Measurements from ENCODE around the gene ACP7. TPM values are rescaled to one million over a fixed set of nuclear protein-coding genes. Genes with fewer than 3 reads are reported as not detected.

The ACP7 gene
- total and polyA plus RNA-seq, 2 of the 4 experiments (the other 2 are of a cell fraction) = not detected

DNA sequence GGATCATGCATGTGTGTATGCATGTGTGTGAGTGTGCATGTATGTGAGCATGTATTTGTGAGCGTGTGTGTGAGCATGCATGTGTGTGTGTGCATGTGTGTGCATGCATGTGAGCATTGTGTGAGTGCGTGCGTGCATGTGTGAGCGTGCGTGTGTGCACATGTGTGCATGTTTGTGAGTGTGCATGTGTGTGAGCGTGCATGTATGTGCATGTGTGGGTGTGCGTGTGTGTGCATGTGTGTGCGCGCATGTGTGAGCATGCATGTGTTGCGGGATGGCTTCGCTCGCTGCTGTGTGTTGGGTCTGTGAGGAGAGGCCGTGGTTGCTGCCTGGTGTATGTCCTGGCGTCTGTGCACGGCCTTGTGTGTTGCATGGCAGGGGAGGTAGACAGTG lies 73.8 kb downstream of the ACP7 start:
- Histone ChIP-seq H2AK5ac (ENCODE audit: low read depth, low read length) (no peak overlapping the region; the same call in 1 of the 2 replicates), H3K4me3 (ENCODE audit: insufficient read depth, low read depth, low read length) (no peak overlapping the region), H3K79me1 (ENCODE audit: low read depth in 1 of 2, low read length in 2 of 2) (peaks cover 41 to 87% of the 10 kb centered on the region in 2 experiments), H3K56ac (ENCODE audit: extremely low read depth, insufficient read depth, low read length) (no peak overlapping the region), H2BK5ac (ENCODE audit: low read depth, low read length, poor library complexity, severe bottlenecking) (no peak overlapping the region), H3K23ac (ENCODE audit: low read depth, low read length) (0 out of 2 replicates have a peak overlapping the region, but pooled peaks have one; percentile 5), H3K9me1 (ENCODE audit: insufficient read depth, low read length) (peaks cover 30% of the 10 kb centered on the region), H3K9ac (ENCODE audit: low read depth, low read length) (no peak overlapping the region), H2BK20ac (ENCODE audit: low read depth, low read length) (no peak overlapping the region), H3K27me3 (ENCODE audit: control insufficient read depth, insufficient read depth, low read length) (no peaks in the 10 kb centered on the region), H2AK9ac (replicated peaks; ENCODE audit: low read depth, low read length, poor library complexity) (no peak overlapping the region), H2AFZ (replicated peaks; ENCODE audit: low read length, poor library complexity) (no peak overlapping the region), H3K18ac (ENCODE audit: low read depth, low read length) (no peak overlapping the region), H3K4me2 (ENCODE audit: low read depth, low read length) (0 out of 2 replicates have a peak overlapping the region, but pooled peaks have one; percentile 6), H4K5ac (ENCODE audit: low read depth, low read length) (no peak overlapping the region), H3K9me3 (ENCODE audit: control insufficient read depth, insufficient read depth, low read length) (no peaks in the 10 kb centered on the region), H4K20me1 (ENCODE audit: insufficient read depth, low read length) (peaks cover 55% of the 10 kb centered on the region), H3K36me3 (ENCODE audit: control insufficient read depth, insufficient read depth, low read length) (no peaks in the 10 kb centered on the region), H2BK120ac (ENCODE audit: low read depth, low read length) (no peak overlapping the region), H4K91ac (ENCODE audit: insufficient read depth, low read depth, low read length) (no peak overlapping the region), H4K8ac (ENCODE audit: low read depth in 2 of 2, low read length in 2 of 2) (no peak overlapping the region), H2BK15ac (ENCODE audit: low read depth, low read length) (no peak overlapping the region), H3K27ac (ENCODE audit: insufficient read depth, low read length) (no peak overlapping the region), H3K4ac (ENCODE audit: low read depth, low read length) (no peak overlapping the region; the same call in 1 of the 2 replicates), H3K4me1 (ENCODE audit: control insufficient read depth, insufficient read depth, low read length) (peaks cover 26% of the 10 kb centered on the region), H3K14ac (replicated peaks; ENCODE audit: low read depth, low read length) (peak overlapping the region; percentile 24; the same call in 1 of the 2 replicates)
- BruUV-seq (replicated peaks) = no TSS peak
- 100% methylated on average over 3 of the region's 15 CpGs; no CpG with 5 or more reads in 1 of the 2 experiments for WGBS, 2 experiments (ENCODE audit: extremely low coverage in 2 of 2, insufficient read length in 1 of 2)
- CTCF ChIA-PET = no interaction called here
- ATAC-seq (ENCODE audit: low read depth) (no peak), DNase-seq (no peak)
- in situ Hi-C loops (cut with MboI; ENCODE audit: low sequenced_read_pairs) (no loop called here), intact Hi-C loops (cut with micrococcal nuclease) (no loop called here), dilution Hi-C loops (cut with HindIII; ENCODE audit: low sequenced_read_pairs, unreplicated experiment) (no loop called here)
- TF ChIP-seq MAFK (IDR thresholded peaks at IDR 0.05; ENCODE audit: low read depth, low read length) (no peak), CTCF (conservative IDR thresholded peaks at IDR 0.05; ENCODE audit: low read depth, low read length) (no peak), POLR2A (IDR thresholded peaks at IDR 0.05; ENCODE audit: low read depth, low read length) (no peak)
- POLR2A ChIA-PET (ENCODE audit: unreplicated experiment) = no interaction called here
